ENCODE data around the gene FGF9. TPM values are rescaled to one million over a fixed set of nuclear protein-coding genes. Genes with fewer than 3 reads are reported as not detected.

Gene FGF9
- polyA plus RNA-seq (2013, experiment 1 of 2): not detected
- polyA plus RNA-seq (2013, experiment 2 of 2): not detected

DNA sequence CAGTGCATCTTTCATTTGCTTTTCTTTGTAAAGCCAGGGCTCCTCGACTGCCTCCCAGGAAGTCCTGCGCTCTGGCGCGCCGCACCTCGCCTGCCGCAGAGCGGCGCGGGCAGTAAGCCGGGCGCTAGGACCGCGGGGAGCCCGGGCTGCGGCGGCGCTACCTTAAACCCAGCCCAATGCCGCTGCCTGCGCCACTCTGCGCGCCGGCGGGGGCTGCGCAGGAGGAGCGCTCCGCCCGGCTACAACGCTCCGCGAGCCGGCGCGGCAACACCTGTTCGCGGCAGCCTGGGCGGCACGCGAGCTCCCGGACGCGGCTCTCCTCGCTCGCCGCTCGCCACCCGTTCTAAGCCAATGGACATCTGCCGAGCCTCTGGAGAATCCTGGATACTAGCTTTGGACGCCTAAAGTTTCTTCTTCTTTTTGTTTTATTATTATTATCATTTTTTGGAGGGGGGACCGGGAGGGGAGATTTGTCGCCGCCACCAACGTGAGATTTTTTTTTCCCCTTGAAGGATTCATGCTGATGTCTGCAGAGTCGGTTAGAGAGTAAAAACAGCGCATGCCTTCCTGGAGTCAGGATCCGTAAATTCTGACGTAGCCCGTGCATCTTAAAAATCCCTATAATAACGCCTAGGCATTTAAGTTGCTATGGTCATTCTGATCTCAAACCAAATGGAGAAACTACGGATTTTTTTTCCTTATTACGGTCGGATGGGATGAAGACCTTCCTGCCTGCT, at the start of gene FGF9:
Gene FGF9 (plus strand): TSS at position 191 of the 737 bp plus-strand sequence. CDS start 840 bp downstream, outside the sequence.
- WGBS: 1% methylated on average over 46 of the region's 62 CpGs
- H3K79me1 ChIP-seq (replicated peaks; ENCODE audit: low read length, poor library complexity, severe bottlenecking): no peaks in the 10 kb centered on the region

GRCh38 chr13:21625366-21625765, 45.5 kb upstream of the FGF9 start:
- Histone ChIP-seq H2BK5ac (ENCODE audit: low read depth, low read length, poor library complexity, severe bottlenecking) (no peak overlapping the region), H3K4ac (ENCODE audit: low read depth in 1 of 2, low read length in 2 of 2) (no peak overlapping the region), H2AFZ (ENCODE audit: low read depth, low read length) (no peak overlapping the region), H3K4me2 (ENCODE audit: low read length, poor library complexity, severe bottlenecking) (no peak overlapping the region), H2AK5ac (ENCODE audit: low read length, severe bottlenecking) (no peak overlapping the region), H2BK120ac (ENCODE audit: low read depth, low read length) (no peak overlapping the region), H3K4me3 (ENCODE audit: insufficient read depth in 1 of 2, low read depth in 1 of 2, low read length in 2 of 2) (no peak overlapping the region), H3K18ac (ENCODE audit: low read depth in 1 of 2, low read length in 2 of 2) (no peak overlapping the region), H3K27ac (ENCODE audit: low read length, poor library complexity, severe bottlenecking) (no peak overlapping the region), H4K8ac (ENCODE audit: low read length) (no peak overlapping the region), H3K9me3 (ENCODE audit: control insufficient read depth, low read length) (no peaks in the 10 kb centered on the region), H3K14ac (ENCODE audit: low read length in 2 of 2) (no peak overlapping the region), H3K9ac (ENCODE audit: low read length) (no peak overlapping the region), H3K27me3 (ENCODE audit: control insufficient read depth in 1 of 2, insufficient read depth in 1 of 2, low read length in 2 of 2) (peaks cover 0 to 17% of the 10 kb centered on the region in 2 experiments), H2BK15ac (ENCODE audit: low read depth, poor library complexity, severe bottlenecking) (no peak overlapping the region), H3K23ac (ENCODE audit: low read length in 2 of 2) (no peak overlapping the region), H3K79me1 (replicated peaks; ENCODE audit: low read length, poor library complexity, severe bottlenecking) (no peaks in the 10 kb centered on the region), H3K4me1 (ENCODE audit: control insufficient read depth, insufficient read depth, low read depth, low read length) (no peaks in the 10 kb centered on the region), H4K91ac (ENCODE audit: low read length) (no peak overlapping the region), H2BK12ac (ENCODE audit: low read length in 2 of 2) (no peak overlapping the region), H3K36me3 (ENCODE audit: control insufficient read depth in 1 of 2, insufficient read depth in 2 of 2, low read depth in 1 of 2, low read length in 2 of 2) (no peaks in the 10 kb centered on the region)
- 61% methylated on average over 4 of the region's 8 CpGs for whole genome bisulfite sequencing
- peak; percentile 23 for DNase-seq

More for the DNA sequence above, at the start of gene FGF9:
- Histone ChIP-seq H3K27me3 (ENCODE audit: control insufficient read depth in 1 of 2, insufficient read depth in 1 of 2, low read length in 2 of 2) (peaks cover 25 to 72% of the 10 kb centered on the region in 2 experiments), H2BK120ac (ENCODE audit: low read depth, low read length) (no peak within 1 kb of the TSS), H3K4me1 (ENCODE audit: control insufficient read depth, insufficient read depth, low read depth, low read length) (peaks cover 38% of the 10 kb centered on the region), H3K27ac (ENCODE audit: low read length, poor library complexity, severe bottlenecking) (peak within 1 kb of the TSS; percentile 13), H3K4ac (ENCODE audit: low read depth in 1 of 2, low read length in 2 of 2) (no peak within 1 kb of the TSS), H3K4me2 (ENCODE audit: low read length, poor library complexity, severe bottlenecking) (peak within 1 kb of the TSS; percentile 97), H3K23ac (ENCODE audit: low read length in 2 of 2) (peak within 1 kb of the TSS in 1 of 2 experiments; percentile 57), H4K91ac (ENCODE audit: low read length) (no peak within 1 kb of the TSS), H3K18ac (ENCODE audit: low read depth in 1 of 2, low read length in 2 of 2) (no peak within 1 kb of the TSS), H3K4me3 (ENCODE audit: insufficient read depth in 1 of 2, low read depth in 1 of 2, low read length in 2 of 2) (peak within 1 kb of the TSS; percentile 61 to 75), H3K36me3 (ENCODE audit: control insufficient read depth in 1 of 2, insufficient read depth in 2 of 2, low read depth in 1 of 2, low read length in 2 of 2) (no peaks in the 10 kb centered on the region), H2BK5ac (ENCODE audit: low read depth, low read length, poor library complexity, severe bottlenecking) (peak within 1 kb of the TSS; percentile 49), H2AFZ (ENCODE audit: low read depth, low read length) (peak within 1 kb of the TSS; percentile 65), H2BK15ac (ENCODE audit: low read depth, poor library complexity, severe bottlenecking) (no peak within 1 kb of the TSS), H2BK12ac (ENCODE audit: low read length in 2 of 2) (no peak within 1 kb of the TSS), H4K8ac (ENCODE audit: low read length) (no peak within 1 kb of the TSS), H2AK5ac (ENCODE audit: low read length, severe bottlenecking) (no peak within 1 kb of the TSS), H3K9me3 (ENCODE audit: control insufficient read depth, low read length) (no peaks in the 10 kb centered on the region), H3K14ac (ENCODE audit: low read length in 2 of 2) (no peak within 1 kb of the TSS), H3K9ac (ENCODE audit: low read length) (no peak within 1 kb of the TSS)
- peak; percentile 72 for DNase-seq

DNA sequence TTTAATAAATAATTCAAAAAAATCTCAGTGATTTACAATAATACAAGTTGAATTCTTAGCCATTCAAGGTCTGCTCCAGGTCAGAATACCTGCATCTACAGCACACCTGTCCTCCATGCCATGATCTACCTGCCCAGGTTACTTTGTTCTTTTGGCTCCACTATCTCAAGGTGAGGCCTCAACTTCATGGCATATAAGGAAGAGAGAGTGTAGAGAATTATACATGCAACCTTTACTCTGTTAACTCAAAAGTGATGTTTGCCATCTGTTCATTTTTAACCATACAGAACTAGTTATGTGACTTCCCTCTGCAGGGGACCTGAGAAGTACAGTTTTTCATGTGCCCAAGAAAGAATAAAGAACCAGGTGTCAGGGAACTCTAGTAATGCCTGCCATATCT, 38.7 kb upstream of the FGF9 start:
- H3K18ac ChIP-seq (ENCODE audit: low read depth in 1 of 2, low read length in 2 of 2): no peak overlapping the region

GRCh38 chr13:21636656-21637055, 34.2 kb upstream of the FGF9 start:
- Histone ChIP-seq H3K4me1 (ENCODE audit: control insufficient read depth, insufficient read depth, low read depth, low read length) (peaks cover 8% of the 10 kb centered on the region), H2AFZ (ENCODE audit: low read depth, low read length) (no peak overlapping the region), H2BK5ac (ENCODE audit: low read depth, low read length, poor library complexity, severe bottlenecking) (no peak overlapping the region), H3K4me2 (ENCODE audit: low read length, poor library complexity, severe bottlenecking) (no peak overlapping the region), H4K91ac (ENCODE audit: low read length) (no peak overlapping the region), H3K14ac (ENCODE audit: low read length in 2 of 2) (no peak overlapping the region), H2BK120ac (ENCODE audit: low read depth, low read length) (no peak overlapping the region), H3K27me3 (ENCODE audit: control insufficient read depth in 1 of 2, insufficient read depth in 1 of 2, low read length in 2 of 2) (peaks cover 0 to 14% of the 10 kb centered on the region in 2 experiments), H3K79me1 (replicated peaks; ENCODE audit: low read length, poor library complexity, severe bottlenecking) (no peaks in the 10 kb centered on the region), H4K8ac (ENCODE audit: low read length) (no peak overlapping the region), H3K23ac (ENCODE audit: low read length in 2 of 2) (no peak overlapping the region), H2BK15ac (ENCODE audit: low read depth, poor library complexity, severe bottlenecking) (no peak overlapping the region), H3K4ac (ENCODE audit: low read depth in 1 of 2, low read length in 2 of 2) (no peak overlapping the region), H3K9ac (ENCODE audit: low read length) (no peak overlapping the region), H3K36me3 (ENCODE audit: control insufficient read depth in 1 of 2, insufficient read depth in 2 of 2, low read depth in 1 of 2, low read length in 2 of 2) (no peaks in the 10 kb centered on the region), H3K18ac (ENCODE audit: low read depth in 1 of 2, low read length in 2 of 2) (no peak overlapping the region), H2AK5ac (ENCODE audit: low read length, severe bottlenecking) (no peak overlapping the region), H2BK12ac (ENCODE audit: low read length in 2 of 2) (no peak overlapping the region), H3K27ac (ENCODE audit: low read length, poor library complexity, severe bottlenecking) (no peak overlapping the region), H3K9me3 (ENCODE audit: control insufficient read depth, low read length) (no peaks in the 10 kb centered on the region), H3K4me3 (ENCODE audit: insufficient read depth in 1 of 2, low read depth in 1 of 2, low read length in 2 of 2) (no peak overlapping the region)
- no peak for DNase-seq
- 92% methylated on average over 3 of the region's 3 CpGs for WGBS

More for the DNA sequence above, 38.7 kb upstream of the FGF9 start:
- no peak overlapping the region for H3K9ac ChIP-seq (ENCODE audit: low read length)
- H2BK15ac ChIP-seq (ENCODE audit: low read depth, poor library complexity, severe bottlenecking): no peak overlapping the region
- peaks cover 5% of the 10 kb centered on the region for H3K9me3 ChIP-seq (ENCODE audit: control insufficient read depth, low read length)
- no peak overlapping the region for H3K27ac ChIP-seq (ENCODE audit: low read length, poor library complexity, severe bottlenecking)
- no peak overlapping the region for H3K4me3 ChIP-seq (ENCODE audit: insufficient read depth in 1 of 2, low read depth in 1 of 2, low read length in 2 of 2)
- no peak overlapping the region for H2BK5ac ChIP-seq (ENCODE audit: low read depth, low read length, poor library complexity, severe bottlenecking)
- peaks cover 0 to 9% of the 10 kb centered on the region in 2 experiments for H3K27me3 ChIP-seq (ENCODE audit: control insufficient read depth in 1 of 2, insufficient read depth in 1 of 2, low read length in 2 of 2)
- no peak overlapping the region for H3K4ac ChIP-seq (ENCODE audit: low read depth in 1 of 2, low read length in 2 of 2)
- H4K8ac ChIP-seq (ENCODE audit: low read length): no peak overlapping the region
- peaks cover 2% of the 10 kb centered on the region for H3K4me1 ChIP-seq (ENCODE audit: control insufficient read depth, insufficient read depth, low read depth, low read length)
- H2BK120ac ChIP-seq (ENCODE audit: low read depth, low read length): no peak overlapping the region
- no peak overlapping the region for H3K14ac ChIP-seq (ENCODE audit: low read length in 2 of 2)
- no peak overlapping the region for H2BK12ac ChIP-seq (ENCODE audit: low read length in 2 of 2)
- no peak for DNase-seq
- no peaks in the 10 kb centered on the region for H3K36me3 ChIP-seq (ENCODE audit: control insufficient read depth in 1 of 2, insufficient read depth in 2 of 2, low read depth in 1 of 2, low read length in 2 of 2)
- H2AFZ ChIP-seq (ENCODE audit: low read depth, low read length): no peak overlapping the region
- H3K23ac ChIP-seq (ENCODE audit: low read length in 2 of 2): no peak overlapping the region
- no peak overlapping the region for H2AK5ac ChIP-seq (ENCODE audit: low read length, severe bottlenecking)
- H4K91ac ChIP-seq (ENCODE audit: low read length): no peak overlapping the region
- no peak overlapping the region for H3K4me2 ChIP-seq (ENCODE audit: low read length, poor library complexity, severe bottlenecking)
- no peaks in the 10 kb centered on the region for H3K79me1 ChIP-seq (replicated peaks; ENCODE audit: low read length, poor library complexity, severe bottlenecking)

All from mesenchymal stem cell (in vitro differentiated cells and primary cell).